ENCODE measurements around the gene ARHGAP40.

Gene ARHGAP40

DNA sequence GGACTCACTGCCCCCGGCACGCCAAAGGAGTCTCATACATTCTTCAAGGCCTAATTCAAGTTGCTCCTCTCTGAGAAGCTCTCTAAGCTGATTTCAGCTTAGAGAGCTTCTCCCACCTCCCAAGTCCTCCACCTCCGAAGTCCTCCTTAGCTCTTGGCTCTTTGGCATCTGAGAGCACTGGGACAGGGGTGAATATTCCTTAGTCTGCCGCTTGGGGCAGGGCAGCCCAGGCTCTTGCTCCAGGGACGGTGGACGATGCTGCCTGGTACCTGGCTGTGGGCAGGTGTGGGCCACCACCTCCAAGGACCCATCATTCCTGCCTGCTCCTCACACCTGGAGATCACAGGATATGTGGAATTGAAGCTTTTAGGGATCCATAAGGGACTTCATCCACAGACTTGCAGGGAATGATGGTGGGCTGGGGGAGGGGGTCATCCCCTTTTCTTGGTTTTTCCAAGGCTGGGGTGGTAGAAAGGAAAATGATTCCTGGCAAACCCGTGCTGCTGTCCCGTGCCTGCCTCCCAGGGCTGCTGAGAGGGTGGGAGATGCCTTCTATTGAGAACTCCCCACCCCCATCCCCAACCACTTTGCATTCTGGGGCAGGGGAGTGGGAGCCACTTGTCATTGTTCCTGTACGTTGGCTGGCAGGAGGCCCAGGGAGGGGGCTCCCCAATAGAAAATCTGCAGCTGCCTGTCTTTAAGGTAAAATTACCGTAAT, 57.4 kb downstream of the ARHGAP40 start:
- in situ Hi-C loops (cut with MboI; ENCODE audit: low sequenced_read_pairs) = no loop called here
- Histone ChIP-seq H3K4me3 (no peak overlapping the region), H3K4me1 (no peaks in the 10 kb centered on the region), H3K9me3 (no peaks in the 10 kb centered on the region), H3K36me3 (replicated peaks) (no peaks in the 10 kb centered on the region), H3K27me3 (ENCODE audit: low read depth) (peaks cover 7% of the 10 kb centered on the region; the same call in 1 of the 2 replicates)
- peak; percentile 6 to 47 for DNase-seq (ENCODE audit: low spot score in 2 of 2)

DNA sequence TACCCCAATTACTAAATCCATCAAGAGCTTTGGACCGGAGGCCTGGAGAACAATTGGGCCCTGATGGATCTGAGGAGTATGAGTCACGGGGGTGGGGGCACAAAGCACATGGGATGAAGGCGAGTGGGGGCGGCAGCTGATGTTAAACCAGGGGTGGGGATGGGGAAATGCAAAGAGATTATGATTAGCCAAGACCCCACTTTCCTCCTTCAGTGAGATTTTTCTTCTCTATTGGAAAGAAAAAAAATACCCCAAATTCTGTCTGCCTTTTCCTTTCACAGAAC, 57.9 kb downstream of the ARHGAP40 start:
- in situ Hi-C loops (cut with MboI; ENCODE audit: low sequenced_read_pairs) = no loop called here
- DNase-seq (ENCODE audit: low spot score in 2 of 2) = no peak
- no peak overlapping the region for H3K4me3 ChIP-seq
- no peaks in the 10 kb centered on the region for H3K9me3 ChIP-seq
- no peaks in the 10 kb centered on the region for H3K36me3 ChIP-seq (replicated peaks)
- H3K27me3 ChIP-seq (ENCODE audit: low read depth) = peaks cover 7% of the 10 kb centered on the region; the same call in 1 of the 2 replicates
- H3K4me1 ChIP-seq = no peaks in the 10 kb centered on the region

DNA sequence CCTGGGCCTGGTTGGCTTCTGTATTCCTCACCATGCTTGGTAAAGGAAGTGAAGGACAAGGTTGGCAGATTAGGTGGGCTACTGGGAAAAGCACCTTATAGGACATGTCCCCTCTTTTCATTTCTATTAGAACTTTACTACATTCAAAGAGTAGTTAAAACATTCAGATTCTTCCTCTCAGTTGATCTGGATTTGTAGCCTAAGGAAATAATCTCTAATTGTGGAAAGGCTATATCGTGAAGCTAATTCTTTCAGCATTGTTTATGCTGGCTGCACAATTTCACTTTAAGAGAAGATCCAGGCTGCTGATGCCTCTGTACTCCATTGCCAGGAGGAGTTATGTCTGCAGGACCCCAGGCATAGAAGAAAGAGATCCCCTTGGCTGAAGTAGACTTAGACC, 58.8 kb downstream of the ARHGAP40 start:
- Histone ChIP-seq H3K9me3 (no peaks in the 10 kb centered on the region), H3K4me1 (no peaks in the 10 kb centered on the region), H3K4me3 (no peak overlapping the region), H3K27me3 (ENCODE audit: low read depth) (peaks cover 7% of the 10 kb centered on the region; the same call in 1 of the 2 replicates), H3K36me3 (replicated peaks) (no peaks in the 10 kb centered on the region)
- DNase-seq (ENCODE audit: low spot score in 2 of 2) = no peak
- in situ Hi-C loops (cut with MboI; ENCODE audit: low sequenced_read_pairs) = no loop called here

DNA sequence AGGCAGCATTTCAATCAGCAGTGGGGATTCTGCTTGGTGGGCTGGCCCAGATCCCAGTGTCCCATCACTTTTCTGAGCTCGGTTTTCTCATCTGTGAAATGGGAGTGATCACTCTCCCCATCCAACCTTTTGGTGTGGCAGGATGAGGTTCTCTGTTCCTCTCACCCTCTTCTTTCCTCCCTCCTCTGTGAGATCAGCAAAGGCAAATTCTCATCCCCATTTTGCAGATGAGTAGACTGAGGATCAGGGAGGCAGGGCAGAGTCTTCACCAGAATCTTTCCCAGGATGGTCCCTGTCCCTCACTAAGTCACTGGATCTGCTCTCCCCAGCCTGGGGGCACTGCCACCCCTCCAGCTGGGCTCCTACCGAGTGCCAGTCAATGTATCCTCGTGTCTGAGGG, 62.1 kb downstream of the ARHGAP40 start:
- no peaks in the 10 kb centered on the region for H3K36me3 ChIP-seq (replicated peaks)
- H3K9me3 ChIP-seq = no peaks in the 10 kb centered on the region
- no peaks in the 10 kb centered on the region for H3K4me1 ChIP-seq
- no peak overlapping the region for H3K4me3 ChIP-seq
- H3K27me3 ChIP-seq (ENCODE audit: low read depth) = peaks cover 12% of the 10 kb centered on the region
- in situ Hi-C loops (cut with MboI; ENCODE audit: low sequenced_read_pairs) = no loop called here
- DNase-seq (ENCODE audit: low spot score in 2 of 2) = no peak

DNA sequence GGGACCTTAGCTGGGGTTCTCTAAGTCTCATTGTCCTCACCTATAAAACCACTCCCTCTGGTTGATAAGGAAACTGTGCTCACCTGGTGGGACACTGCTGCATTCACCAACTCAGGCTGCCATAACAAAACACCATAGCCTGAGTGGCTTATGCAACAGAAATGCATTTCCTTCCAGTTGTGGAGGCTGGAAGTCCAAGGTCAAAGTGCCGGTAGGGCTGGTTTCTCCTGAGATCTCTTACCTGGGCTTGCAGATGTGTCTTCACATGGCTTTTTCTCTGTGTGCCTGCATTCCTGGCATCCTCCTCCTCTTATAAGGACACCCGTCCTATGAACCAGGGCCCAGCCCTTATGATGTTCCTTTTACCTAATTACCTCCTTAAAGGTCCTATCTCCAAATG, 62.7 kb downstream of the ARHGAP40 start:
- no peak for DNase-seq (ENCODE audit: low spot score in 2 of 2)
- Histone ChIP-seq H3K27me3 (ENCODE audit: low read depth) (peaks cover 18% of the 10 kb centered on the region), H3K4me1 (no peaks in the 10 kb centered on the region), H3K9me3 (no peaks in the 10 kb centered on the region), H3K36me3 (replicated peaks) (no peaks in the 10 kb centered on the region), H3K4me3 (no peak overlapping the region)
- in situ Hi-C loops (cut with MboI; ENCODE audit: low sequenced_read_pairs) = no loop called here

DNA sequence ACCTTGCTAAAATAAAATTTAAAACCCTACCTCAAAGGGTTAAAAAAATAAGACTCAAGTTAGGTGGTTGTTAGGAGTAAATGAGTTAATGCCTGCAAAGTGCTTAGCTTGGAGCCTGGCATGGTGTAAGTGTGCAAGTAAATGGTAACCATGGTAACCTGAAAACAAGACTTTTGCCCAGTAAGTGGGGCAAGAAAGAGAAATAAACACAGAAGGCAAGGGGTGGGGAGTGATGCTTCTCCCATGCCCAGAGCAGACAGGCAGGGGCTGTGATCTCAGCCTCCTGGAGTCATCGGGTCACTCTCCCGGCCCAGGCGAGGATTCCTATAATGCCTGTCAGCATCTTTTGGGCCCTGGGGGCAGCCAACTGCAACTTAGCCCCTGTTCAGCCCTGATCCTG, 63.5 kb downstream of the ARHGAP40 start:
- in situ Hi-C loops (cut with MboI; ENCODE audit: low sequenced_read_pairs) = no loop called here
- Histone ChIP-seq H3K4me3 (no peak overlapping the region), H3K36me3 (replicated peaks) (no peaks in the 10 kb centered on the region), H3K27me3 (ENCODE audit: low read depth) (peaks cover 22% of the 10 kb centered on the region), H3K4me1 (no peaks in the 10 kb centered on the region), H3K9me3 (no peaks in the 10 kb centered on the region)
- no peak for DNase-seq (ENCODE audit: low spot score in 2 of 2)

DNA sequence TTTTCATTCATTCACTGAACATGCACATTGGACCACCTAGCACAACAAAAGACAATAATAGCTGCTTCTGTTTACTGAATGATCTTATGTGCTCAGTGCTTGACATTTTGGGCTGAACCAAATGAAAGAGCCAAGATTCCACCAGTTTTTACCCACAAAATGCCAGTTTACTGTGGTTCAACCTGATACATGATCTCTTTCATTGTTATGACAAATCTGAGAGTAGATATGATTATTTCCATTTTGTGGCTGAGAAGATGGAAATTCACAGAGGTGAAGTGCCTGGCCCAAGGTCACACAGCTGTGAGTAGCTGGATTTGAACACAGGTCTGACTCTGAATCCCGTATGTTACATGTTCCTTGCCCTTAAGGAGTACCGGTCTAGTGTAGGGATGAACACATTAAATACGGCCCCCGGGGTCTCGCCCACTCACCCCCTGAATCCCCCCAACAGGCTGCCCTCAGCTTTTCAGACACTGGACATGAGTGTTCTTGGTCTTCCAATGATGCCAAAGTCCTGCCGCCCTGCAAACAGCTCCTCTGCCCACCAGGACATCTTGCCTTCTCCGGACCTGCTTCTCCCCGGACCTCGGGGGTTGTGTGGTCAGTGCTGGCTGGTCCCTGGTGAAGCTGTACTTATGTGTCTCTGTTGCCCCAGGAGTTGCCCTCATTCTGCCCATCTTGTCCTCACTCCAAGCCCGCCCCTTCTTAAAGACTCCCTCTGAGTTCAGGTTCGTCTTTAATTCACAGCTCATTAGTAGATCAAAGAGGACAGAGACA, 64.1 kb downstream of the ARHGAP40 start:
- H3K4me3 ChIP-seq = no peak overlapping the region
- in situ Hi-C loops (cut with MboI; ENCODE audit: low sequenced_read_pairs) = no loop called here
- DNase-seq (ENCODE audit: low spot score in 2 of 2) = no peak
- H3K9me3 ChIP-seq = no peaks in the 10 kb centered on the region
- H3K4me1 ChIP-seq = no peaks in the 10 kb centered on the region
- H3K27me3 ChIP-seq (ENCODE audit: low read depth) = peaks cover 22% of the 10 kb centered on the region
- no peaks in the 10 kb centered on the region for H3K36me3 ChIP-seq (replicated peaks)

DNA sequence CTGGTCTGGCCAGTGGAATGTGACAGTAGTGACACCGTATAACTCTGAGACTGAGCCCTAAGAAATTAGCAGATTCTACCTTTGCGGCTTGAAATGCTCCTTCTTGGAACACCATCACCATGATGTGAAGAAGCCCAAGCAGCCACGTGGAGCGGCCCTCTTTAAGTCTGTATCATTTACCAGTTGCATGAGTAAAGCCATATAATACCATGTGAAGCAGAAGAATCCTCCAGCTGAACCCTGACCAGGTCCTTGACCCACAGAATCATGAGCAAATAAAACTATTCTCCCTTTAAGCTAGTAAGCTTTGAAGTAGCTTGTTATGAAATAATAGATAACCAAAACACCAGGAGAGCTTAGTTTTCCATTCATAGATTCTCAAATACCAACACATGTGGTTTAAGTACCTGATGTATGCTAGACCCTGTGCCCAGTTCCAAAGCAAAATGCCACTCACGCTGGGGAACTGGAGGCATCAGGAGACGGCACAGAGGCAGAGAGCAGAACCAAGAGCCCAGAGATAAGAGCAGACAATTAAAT, 65.9 kb downstream of the ARHGAP40 start:
- DNase-seq (ENCODE audit: low spot score in 2 of 2) = no peak
- Histone ChIP-seq H3K36me3 (replicated peaks) (no peaks in the 10 kb centered on the region), H3K9me3 (no peaks in the 10 kb centered on the region), H3K4me3 (no peak overlapping the region), H3K4me1 (no peaks in the 10 kb centered on the region), H3K27me3 (ENCODE audit: low read depth) (peaks cover 22% of the 10 kb centered on the region)
- in situ Hi-C loops (cut with MboI; ENCODE audit: low sequenced_read_pairs) = no loop called here

DNA sequence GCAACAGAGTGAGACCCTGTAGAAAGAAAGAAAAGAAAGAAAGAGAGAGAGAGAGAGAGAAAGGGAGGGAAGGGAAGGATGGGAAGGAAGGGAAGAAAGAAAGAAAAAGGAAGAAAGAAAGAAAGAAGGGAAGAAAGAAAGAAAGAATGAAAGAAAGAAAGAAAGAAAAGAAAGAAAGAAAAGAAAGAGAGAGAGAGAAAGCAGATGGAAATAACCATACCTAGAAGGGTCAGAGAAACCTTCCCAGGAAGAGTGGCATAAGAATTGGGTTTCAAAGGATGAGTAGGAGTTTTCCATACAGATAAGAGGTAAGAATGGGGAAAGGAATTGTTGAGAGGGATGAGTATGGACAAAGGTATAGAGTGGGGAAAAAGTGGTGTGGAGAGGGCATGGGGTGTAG, 68.1 kb downstream of the ARHGAP40 start:
- H3K9me3 ChIP-seq = no peaks in the 10 kb centered on the region
- H3K4me3 ChIP-seq = no peak overlapping the region
- DNase-seq (ENCODE audit: low spot score in 2 of 2) = no peak
- H3K36me3 ChIP-seq (replicated peaks) = no peaks in the 10 kb centered on the region
- H3K27me3 ChIP-seq (ENCODE audit: low read depth) = peaks cover 18% of the 10 kb centered on the region
- peaks cover 2% of the 10 kb centered on the region; the same call in 1 of the 2 replicates for H3K4me1 ChIP-seq
- in situ Hi-C loops (cut with MboI; ENCODE audit: low sequenced_read_pairs) = no loop called here

DNA sequence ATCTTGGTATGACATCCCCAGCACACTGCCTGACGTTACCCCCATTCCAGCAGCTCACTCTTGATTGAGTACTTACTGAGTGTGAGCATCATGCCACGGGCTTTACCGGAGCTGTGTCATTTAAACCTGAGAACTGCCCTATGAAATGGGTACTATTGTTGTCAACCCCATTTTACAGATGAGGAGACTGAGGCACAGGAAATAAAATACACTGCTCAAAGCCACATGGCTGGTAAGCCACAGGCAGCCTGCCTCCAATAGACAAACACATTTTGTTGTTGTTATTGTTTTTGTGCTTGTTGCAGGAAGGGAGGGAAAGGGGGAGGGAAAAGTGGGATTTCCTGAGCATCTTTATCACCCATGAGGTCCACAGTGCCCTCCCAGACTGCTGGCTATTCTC, 69.2 kb downstream of the ARHGAP40 start:
- DNase-seq (ENCODE audit: low spot score in 2 of 2) = no peak
- Histone ChIP-seq H3K27me3 (ENCODE audit: low read depth) (peaks cover 15% of the 10 kb centered on the region), H3K36me3 (replicated peaks) (no peaks in the 10 kb centered on the region), H3K4me1 (peaks cover 3% of the 10 kb centered on the region; the same call in 1 of the 2 replicates), H3K4me3 (no peak overlapping the region), H3K9me3 (no peaks in the 10 kb centered on the region)
- in situ Hi-C loops (cut with MboI; ENCODE audit: low sequenced_read_pairs) = no loop called here

DNA sequence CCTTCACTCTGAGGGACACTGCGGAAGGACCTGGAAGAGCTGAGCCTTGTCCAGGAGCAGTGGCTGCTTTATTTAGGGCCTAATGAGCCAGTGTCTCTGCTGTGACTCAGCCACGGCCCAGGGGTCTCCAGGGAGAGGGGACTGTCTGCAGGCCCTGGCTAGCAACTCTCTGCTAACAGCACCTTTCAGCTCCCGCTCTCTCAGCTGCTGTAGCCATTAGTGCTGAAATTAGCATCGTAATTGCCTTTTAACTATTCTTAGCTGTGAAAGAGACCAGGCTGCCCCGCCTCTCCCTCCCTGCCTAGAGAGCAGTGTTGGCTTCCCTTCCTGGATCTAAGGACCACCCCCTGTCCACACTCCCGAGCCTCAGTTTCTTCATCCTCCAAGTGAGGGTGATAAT, 69.6 kb downstream of the ARHGAP40 start:
- in situ Hi-C loops (cut with MboI; ENCODE audit: low sequenced_read_pairs) = no loop called here
- Histone ChIP-seq H3K36me3 (replicated peaks) (no peaks in the 10 kb centered on the region), H3K9me3 (no peaks in the 10 kb centered on the region), H3K4me3 (no peak overlapping the region), H3K4me1 (peaks cover 3% of the 10 kb centered on the region; the same call in 1 of the 2 replicates), H3K27me3 (ENCODE audit: low read depth) (peaks cover 15% of the 10 kb centered on the region)
- DNase-seq (ENCODE audit: low spot score in 2 of 2) = no peak

DNA sequence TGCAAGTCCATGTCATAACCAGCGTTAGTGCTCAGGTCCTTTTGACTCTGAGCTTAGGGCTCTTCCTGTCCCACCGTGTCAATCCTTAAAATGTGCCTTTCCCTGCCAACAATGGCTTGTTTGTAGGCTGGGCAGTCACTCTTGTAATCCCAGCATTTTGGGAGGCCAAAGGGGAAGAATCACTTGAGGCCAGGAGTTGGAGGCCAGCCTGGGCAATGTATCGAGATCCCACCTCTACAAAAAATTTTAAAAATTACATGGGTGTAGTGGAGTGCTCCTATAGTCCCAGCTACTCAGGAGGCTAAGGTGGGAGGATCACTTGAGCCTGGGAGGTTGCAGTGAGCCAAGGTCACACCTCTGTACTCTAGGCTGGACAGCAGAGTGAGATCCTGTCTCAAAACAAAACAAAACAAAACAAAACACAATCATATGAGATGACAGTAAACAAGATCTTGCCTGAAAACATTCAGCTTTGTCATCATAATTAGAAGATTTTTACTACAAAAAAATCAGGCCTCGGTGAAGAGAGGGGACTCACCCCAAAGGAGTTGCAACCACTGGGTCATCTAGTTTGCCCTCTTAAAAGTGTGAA, 70.2 kb downstream of the ARHGAP40 start:
- H3K9me3 ChIP-seq = no peaks in the 10 kb centered on the region
- no peaks in the 10 kb centered on the region for H3K36me3 ChIP-seq (replicated peaks)
- peaks cover 15% of the 10 kb centered on the region for H3K27me3 ChIP-seq (ENCODE audit: low read depth)
- no peak overlapping the region for H3K4me3 ChIP-seq
- no peak for DNase-seq (ENCODE audit: low spot score in 2 of 2)
- in situ Hi-C loops (cut with MboI; ENCODE audit: low sequenced_read_pairs) = no loop called here
- peaks cover 3% of the 10 kb centered on the region; the same call in 1 of the 2 replicates for H3K4me1 ChIP-seq

DNA sequence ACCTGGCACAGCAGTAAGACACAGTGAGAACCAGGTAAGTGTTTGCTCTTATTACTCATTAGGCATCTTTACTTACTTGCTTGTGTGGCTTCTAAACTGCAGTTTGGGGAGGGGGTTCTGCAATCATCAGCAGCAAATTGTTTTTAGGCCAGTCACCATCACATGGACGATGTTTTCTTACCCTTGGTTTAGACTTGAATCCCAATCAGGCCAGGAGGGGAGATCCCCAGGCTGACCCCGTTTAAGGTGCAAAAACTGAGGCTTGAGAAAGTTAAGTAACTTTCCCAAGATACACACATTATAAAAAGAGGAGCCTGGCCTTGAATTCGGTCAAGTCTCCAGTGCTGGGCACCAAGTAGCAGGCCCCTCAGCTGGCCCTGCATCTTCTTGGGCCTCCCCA, 70.9 kb downstream of the ARHGAP40 start:
- Histone ChIP-seq H3K9me3 (no peaks in the 10 kb centered on the region), H3K27me3 (ENCODE audit: low read depth) (peaks cover 15% of the 10 kb centered on the region), H3K4me3 (no peak overlapping the region), H3K4me1 (peaks cover 3% of the 10 kb centered on the region; the same call in 1 of the 2 replicates), H3K36me3 (replicated peaks) (no peaks in the 10 kb centered on the region)
- no peak for DNase-seq (ENCODE audit: low spot score in 2 of 2)
- in situ Hi-C loops (cut with MboI; ENCODE audit: low sequenced_read_pairs) = no loop called here

DNA sequence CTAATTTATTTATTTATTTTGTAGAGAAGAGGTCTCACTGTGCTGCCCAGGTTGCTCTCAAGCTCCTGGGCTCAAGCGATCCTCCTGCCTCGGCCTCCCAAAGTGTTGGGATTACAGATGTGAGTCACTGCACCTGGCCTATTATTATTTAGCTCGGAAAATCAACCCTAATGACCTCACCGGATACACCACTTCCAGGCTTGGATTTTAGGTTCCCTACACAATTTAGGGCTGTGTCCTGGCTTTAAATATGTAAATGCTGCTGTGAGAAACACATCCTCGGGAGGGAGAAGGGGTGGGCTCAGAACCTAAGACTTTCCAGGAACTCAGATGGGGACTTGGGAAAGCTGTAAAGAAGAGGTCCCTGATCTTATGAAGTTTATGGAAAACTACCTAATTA, 71.7 kb downstream of the ARHGAP40 start:
- DNase-seq (ENCODE audit: low spot score in 2 of 2) = peak in 1 of 2 experiments; percentile 3
- Histone ChIP-seq H3K27me3 (ENCODE audit: low read depth) (peaks cover 9% of the 10 kb centered on the region), H3K9me3 (no peaks in the 10 kb centered on the region), H3K36me3 (replicated peaks) (no peaks in the 10 kb centered on the region), H3K4me1 (peaks cover 3% of the 10 kb centered on the region; the same call in 1 of the 2 replicates), H3K4me3 (no peak overlapping the region)
- in situ Hi-C loops (cut with MboI; ENCODE audit: low sequenced_read_pairs) = no loop called here
